GM19239 (cell line): ENCODE results near the gene LIPF.
"Not testable (repeated sequence)": the region's sequence is repeated elsewhere in the genome, so short reads cannot be mapped to it uniquely, and the experiment has no call there.

Experiments used
- DNase-seq: peaks from one replicate; pipeline ENCODE4 v3.0.0; 2011; ENCODE audit warnings: low spot score; ENCODE audit not compliant: insufficient read length
- FAIRE-seq: peaks from 2 replicates; lab custom pipeline; 2011; peaks lifted over from hg19 to GRCh38; lab: Jason Lieb, UNC

The LIPF gene

GRCh38 chr10:88670497-88670896 is 6.3 kb downstream of the LIPF start:
- DNase-seq (no peak), FAIRE-seq (peak; percentile 79)

GRCh38 chr10:88672041-88672440 is 7.8 kb downstream of the LIPF start:
- DNase-seq: no peak
- FAIRE-seq: peak; percentile 63

GRCh38 chr10:88676283-88677060 is 12.2 kb downstream of the LIPF start:
- no peak for DNase-seq
- no peak for FAIRE-seq

GRCh38 chr10:88680958-88681357 is 16.7 kb downstream of the LIPF start:
- FAIRE-seq: no peak

GRCh38 chr10:88682491-88682890 is 18.2 kb downstream of the LIPF start:
- DNase-seq (no peak), FAIRE-seq (no peak)

More at GRCh38 chr10:88680958-88681357, 16.7 kb downstream of the LIPF start:
- no peak for DNase-seq

GRCh38 chr10:88687853-88688467 is 23.7 kb downstream of the LIPF start:
- DNase-seq (peak; percentile 9), FAIRE-seq (peak; percentile 89)

- no peak for DNase-seq
- FAIRE-seq: no peak
Measured at GRCh38 chr10:88689366-88689765, 25.1 kb downstream of the LIPF start.

- peak; percentile 48 for FAIRE-seq
- no peak for DNase-seq
Measured at GRCh38 chr10:88693392-88694020, 29.3 kb downstream of the LIPF start.

GRCh38 chr10:88702848-88703597 is 38.8 kb downstream of the LIPF start:
- FAIRE-seq: no peak
- DNase-seq: no peak

GRCh38 chr10:88705958-88706357 is 41.7 kb downstream of the LIPF start, which contains the start of gene LIPK:
Gene LIPK, plus strand, starts transcription at chr10:88706249. Its CDS starts 18,295 bp downstream, at chr10:88724544.
- FAIRE-seq: no peak
- no peak for DNase-seq

- DNase-seq: no peak
- FAIRE-seq: no peak
Measured at GRCh38 chr10:88707429-88708155, 43.4 kb downstream of the LIPF start.

GRCh38 chr10:88709361-88709760 is 45.1 kb downstream of the LIPF start:
- not testable (repeated sequence) for FAIRE-seq, DNase-seq

- FAIRE-seq (no peak), DNase-seq (no peak)
Measured at GRCh38 chr10:88715517-88715916, 51.3 kb downstream of the LIPF start.

GRCh38 chr10:88721392-88721791 is 57.1 kb downstream of the LIPF start:
- no peak for DNase-seq
- no peak for FAIRE-seq

- DNase-seq (peak; percentile 20), FAIRE-seq (peak; percentile 98)
Measured at GRCh38 chr10:88725798-88726197, 61.6 kb downstream of the LIPF start.

- DNase-seq: no peak
- no peak for FAIRE-seq
Measured at GRCh38 chr10:88728107-88728763, 64.0 kb downstream of the LIPF start.
